IPS-11a (cell line): ENCODE data around the gene C2CD2.

Experiments
- H3K4me3 ChIP-seq: one replicate; pipeline ENCODE4 v1.5.1; 2013; ENCODE audit warnings: low read depth, low read length, control low read depth

Gene C2CD2

GRCh38 chr21:41869771-41870170 lies 84.0 kb downstream of the C2CD2 start:
- no peak overlapping the region for H3K4me3 ChIP-seq

- H3K4me3 ChIP-seq, result no peak overlapping the region
Observed at GRCh38 chr21:41868062-41868710, 85.6 kb downstream of the C2CD2 start.

- no peak overlapping the region for H3K4me3 ChIP-seq
Observed at GRCh38 chr21:41867313-41867712, 86.5 kb downstream of the C2CD2 start.

GRCh38 chr21:41866274-41866809 lies 87.5 kb downstream of the C2CD2 start:
- H3K4me3 ChIP-seq, result no peak overlapping the region

- H3K4me3 ChIP-seq, result no peak overlapping the region
Observed at GRCh38 chr21:41865002-41865777, 88.6 kb downstream of the C2CD2 start.

GRCh38 chr21:41864311-41865001 lies 89.4 kb downstream of the C2CD2 start:
- no peak overlapping the region for H3K4me3 ChIP-seq

- no peak overlapping the region for H3K4me3 ChIP-seq
Observed at GRCh38 chr21:41863439-41863740, 90.4 kb downstream of the C2CD2 start.

- H3K4me3 ChIP-seq, result no peak overlapping the region
Observed at GRCh38 chr21:41861987-41862386, 91.8 kb downstream of the C2CD2 start.

GRCh38 chr21:41861255-41861654 lies 92.6 kb downstream of the C2CD2 start:
- H3K4me3 ChIP-seq, result no peak overlapping the region

GRCh38 chr21:41859297-41859980 lies 94.4 kb downstream of the C2CD2 start:
- H3K4me3 ChIP-seq, result no peak overlapping the region

- H3K4me3 ChIP-seq, result no peak overlapping the region
Observed at GRCh38 chr21:41858466-41859296, 95.1 kb downstream of the C2CD2 start.

- H3K4me3 ChIP-seq, result no peak overlapping the region
Observed at GRCh38 chr21:41857771-41858300, 96.0 kb downstream of the C2CD2 start.

GRCh38 chr21:41856572-41856971 lies 97.2 kb downstream of the C2CD2 start:
- no peak overlapping the region for H3K4me3 ChIP-seq

GRCh38 chr21:41854426-41854995 lies 99.3 kb downstream of the C2CD2 start:
- H3K4me3 ChIP-seq, result no peak overlapping the region

GRCh38 chr21:41852929-41853320 lies 100.9 kb downstream of the C2CD2 start:
- H3K4me3 ChIP-seq, result no peak overlapping the region

- H3K4me3 ChIP-seq, result no peak overlapping the region
Observed at GRCh38 chr21:41852151-41852928, 101.5 kb downstream of the C2CD2 start.

- no peak overlapping the region for H3K4me3 ChIP-seq
Observed at GRCh38 chr21:41851090-41851790, 102.6 kb downstream of the C2CD2 start.

- no peak overlapping the region for H3K4me3 ChIP-seq
Observed at GRCh38 chr21:41850085-41850484, 103.7 kb downstream of the C2CD2 start.
